Activated B cell treated with CpG ODN at 0.5 μM for 24 hours (primary cell): ENCODE results near the gene SMIM33. TPM values are rescaled to one million over a fixed set of nuclear protein-coding genes. Genes with fewer than 3 reads are reported as not detected.

Experiments used
- ATAC-seq: fragments of 200-7000 bp; cut with Tn5 transposase; one replicate; pipeline ENCODE4 v1.10.0; 2021; ENCODE audit warnings: low read depth, mild to moderate bottlenecking, moderate library complexity
- CTCF ChIA-PET: fragments of 350-600 bp; sonication (Branson Sonifier 250); formaldehyde crosslinking; loops from one replicate; lab custom pipeline; 2021; ENCODE audit warnings: antibody characterized with exemption; lab: Charles Lee
- POLR2A ChIA-PET: fragments of 350-600 bp; sonication (Branson Sonifier 250); formaldehyde crosslinking; loops from one replicate; lab custom pipeline; 2021; ENCODE audit warnings: antibody characterized with exemption; lab: Charles Lee
- DNase-seq: peaks from one replicate; pipeline ENCODE4 v3.0.0; 2022
- H3K27ac Mint-ChIP-seq: one replicate; pipeline ENCODE4 v1.8.0; 2020; ENCODE audit warnings: mixed read lengths
- H3K27me3 Mint-ChIP-seq: one replicate; pipeline ENCODE4 v1.8.0; 2021; ENCODE audit warnings: mixed read lengths
- H3K36me3 Mint-ChIP-seq: one replicate; pipeline ENCODE4 v1.8.0; 2021; ENCODE audit warnings: low read depth, mixed read lengths
- H3K4me1 Mint-ChIP-seq: one replicate; pipeline ENCODE4 v1.8.0; 2021; ENCODE audit warnings: mixed read lengths
- H3K4me3 Mint-ChIP-seq: one replicate; pipeline ENCODE4 v1.8.0; 2020; ENCODE audit warnings: mild to moderate bottlenecking, mixed read lengths
- H3K9me3 Mint-ChIP-seq: one replicate; pipeline ENCODE4 v1.8.0; 2020; ENCODE audit warnings: mixed read lengths
- intact Hi-C: fragments of 100-400 bp; cut with micrococcal nuclease; formaldehyde crosslinking; loops from one replicate; pipeline ENCODE4 v1.15.1; 2024
- total RNA-seq: library from RNA; stranded (reverse); gene quantifications from 2 replicates; pipeline ENCODE4 v1.2.3, GENCODE V29; 2022
- TF ChIP-seq, protein P1 (sequence below): fragments of 200-600 bp; IDR thresholded peaks from one replicate; pipeline ENCODE4 v1.8.0; 2022; ENCODE audit warnings: antibody characterized with exemption, mild to moderate bottlenecking

SMIM33 gene
- total RNA-seq, 1 donor from 2014 or later = not detected

DNA sequence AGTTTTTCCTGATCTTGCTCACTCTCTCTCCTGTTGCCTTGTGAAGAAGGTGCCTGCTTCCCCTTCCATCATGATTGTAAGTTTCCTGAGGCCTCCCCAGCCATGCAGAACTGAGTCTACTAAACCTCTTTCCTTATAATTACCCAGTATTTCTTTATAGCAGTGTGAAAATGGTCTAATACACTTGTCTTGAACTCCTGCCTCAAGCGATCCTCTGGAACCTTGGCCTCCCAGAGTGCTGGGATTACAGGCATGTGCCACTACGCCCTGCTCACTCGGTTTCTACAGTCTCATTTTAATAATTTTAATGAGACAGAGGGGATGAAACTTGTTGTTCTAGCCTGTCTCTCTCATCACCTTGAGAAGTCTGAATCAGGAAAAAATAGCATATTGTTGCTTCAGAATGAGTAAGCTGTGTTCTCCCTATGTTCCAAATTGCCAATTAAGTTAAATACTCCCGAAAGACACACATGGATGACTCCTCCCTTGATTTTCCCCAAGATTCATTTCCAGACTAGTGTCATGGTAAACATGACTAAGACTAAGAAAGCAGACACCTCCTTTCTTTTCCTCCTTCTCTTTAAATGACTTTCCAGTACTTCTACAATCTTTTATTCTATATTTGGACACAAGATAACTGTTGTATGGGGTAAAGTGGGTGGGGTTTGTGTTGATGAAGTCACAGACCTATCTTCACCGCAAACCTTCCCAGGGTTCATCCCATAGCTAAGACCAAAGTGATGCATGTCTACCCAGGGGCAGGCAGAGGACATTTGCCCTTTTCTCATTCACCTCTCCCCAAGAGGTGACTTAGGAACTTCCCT is 23.6 kb upstream of the SMIM33 start:
- ChIA-PET CTCF (no interaction called here), POLR2A (interaction anchor here (0.7 kb wide), 1 partner anchor 9 kb away, joined by 4 read pairs; no protein-coding TSS in a partner anchor)
- Mint-ChIP-seq H3K36me3 (no peaks in the 10 kb centered on the region), H3K4me3 (no peak overlapping the region), H3K27ac (no peak overlapping the region), H3K4me1 (no peaks in the 10 kb centered on the region), H3K27me3 (no peaks in the 10 kb centered on the region), H3K9me3 (no peaks in the 10 kb centered on the region)
- DNase-seq (no peak), ATAC-seq (no peak)
- TF ChIP-seq, protein P1, sequence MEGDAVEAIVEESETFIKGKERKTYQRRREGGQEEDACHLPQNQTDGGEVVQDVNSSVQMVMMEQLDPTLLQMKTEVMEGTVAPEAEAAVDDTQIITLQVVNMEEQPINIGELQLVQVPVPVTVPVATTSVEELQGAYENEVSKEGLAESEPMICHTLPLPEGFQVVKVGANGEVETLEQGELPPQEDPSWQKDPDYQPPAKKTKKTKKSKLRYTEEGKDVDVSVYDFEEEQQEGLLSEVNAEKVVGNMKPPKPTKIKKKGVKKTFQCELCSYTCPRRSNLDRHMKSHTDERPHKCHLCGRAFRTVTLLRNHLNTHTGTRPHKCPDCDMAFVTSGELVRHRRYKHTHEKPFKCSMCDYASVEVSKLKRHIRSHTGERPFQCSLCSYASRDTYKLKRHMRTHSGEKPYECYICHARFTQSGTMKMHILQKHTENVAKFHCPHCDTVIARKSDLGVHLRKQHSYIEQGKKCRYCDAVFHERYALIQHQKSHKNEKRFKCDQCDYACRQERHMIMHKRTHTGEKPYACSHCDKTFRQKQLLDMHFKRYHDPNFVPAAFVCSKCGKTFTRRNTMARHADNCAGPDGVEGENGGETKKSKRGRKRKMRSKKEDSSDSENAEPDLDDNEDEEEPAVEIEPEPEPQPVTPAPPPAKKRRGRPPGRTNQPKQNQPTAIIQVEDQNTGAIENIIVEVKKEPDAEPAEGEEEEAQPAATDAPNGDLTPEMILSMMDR = no peak
- intact Hi-C loops = no loop called here

DNA sequence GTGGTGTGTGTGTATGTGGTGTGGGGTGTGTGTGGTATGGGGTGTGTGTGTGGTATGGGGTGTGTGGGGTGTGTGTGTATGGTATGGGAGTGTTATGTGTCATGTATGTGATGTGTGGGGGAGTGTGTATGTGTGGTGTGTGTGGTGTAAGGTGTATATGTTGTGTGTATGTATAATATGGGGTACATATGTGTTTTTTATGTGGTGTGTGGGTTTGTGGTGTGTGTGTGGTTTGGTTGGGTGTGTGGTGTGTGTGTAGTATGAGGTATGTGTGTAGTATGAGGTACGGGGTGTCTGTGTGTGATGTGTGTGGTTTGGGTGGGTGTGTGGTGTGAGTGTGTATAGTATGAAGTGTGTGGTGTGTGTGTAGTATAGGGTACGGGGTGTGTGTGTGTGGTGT is 19.6 kb upstream of the SMIM33 start:
- CTCF ChIA-PET = no interaction called here
- H3K4me3 Mint-ChIP-seq = no peak overlapping the region
- TF ChIP-seq, protein P1 = no peak
- intact Hi-C loops = no loop called here
- H3K4me1 Mint-ChIP-seq = peaks cover 12% of the 10 kb centered on the region
- POLR2A ChIA-PET = no interaction called here
- H3K9me3 Mint-ChIP-seq = no peaks in the 10 kb centered on the region
- ATAC-seq (no peak), DNase-seq (no peak)
- no peaks in the 10 kb centered on the region for H3K27me3 Mint-ChIP-seq
- no peak overlapping the region for H3K27ac Mint-ChIP-seq
- no peaks in the 10 kb centered on the region for H3K36me3 Mint-ChIP-seq

DNA sequence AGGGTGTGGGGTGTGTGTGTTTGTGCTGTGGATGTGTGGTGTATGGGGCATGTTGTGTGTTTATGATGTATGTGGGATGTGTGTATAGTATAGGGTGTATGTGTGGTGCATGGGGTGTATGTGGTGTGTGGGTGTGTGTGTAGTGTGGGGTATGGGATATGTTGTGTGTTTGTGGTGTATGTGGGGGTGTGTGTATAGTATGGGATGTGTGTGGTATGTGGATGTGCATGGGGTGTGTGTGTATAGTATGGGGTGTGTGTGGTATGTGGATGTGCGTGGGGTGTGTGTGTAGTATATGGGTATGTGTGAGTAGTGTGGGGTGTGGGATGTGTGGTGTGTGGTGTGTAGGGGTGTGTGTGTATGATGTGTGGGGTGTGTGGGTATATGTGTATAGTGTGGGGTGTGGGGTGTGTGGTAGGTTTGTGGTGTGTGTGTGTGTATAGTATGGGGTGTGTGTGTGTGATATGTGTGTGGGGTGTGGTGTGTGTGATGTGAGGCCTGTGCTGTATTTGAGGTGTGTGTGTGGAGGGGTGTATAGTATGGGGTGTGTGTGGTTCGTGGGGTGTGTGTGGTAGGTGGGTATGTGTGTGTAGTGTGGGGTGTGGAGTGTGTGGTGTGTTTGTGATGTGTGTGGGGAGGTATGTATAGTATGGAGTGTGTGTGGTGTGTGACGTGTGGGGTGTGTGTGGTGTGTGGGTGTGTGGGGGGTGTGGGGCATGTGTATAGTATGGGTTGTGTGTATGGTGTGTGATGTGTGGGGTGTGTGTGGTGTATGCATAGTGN is 18.7 kb upstream of the SMIM33 start:
- H3K9me3 Mint-ChIP-seq = no peaks in the 10 kb centered on the region
- H3K4me1 Mint-ChIP-seq = peaks cover 12% of the 10 kb centered on the region
- intact Hi-C loops = no loop called here
- TF ChIP-seq, protein P1 = no peak
- H3K4me3 Mint-ChIP-seq = no peak overlapping the region
- no peak overlapping the region for H3K27ac Mint-ChIP-seq
- DNase-seq (no peak), ATAC-seq (no peak)
- no peaks in the 10 kb centered on the region for H3K27me3 Mint-ChIP-seq
- no peaks in the 10 kb centered on the region for H3K36me3 Mint-ChIP-seq
- CTCF ChIA-PET = no interaction called here
- POLR2A ChIA-PET = no interaction called here

DNA sequence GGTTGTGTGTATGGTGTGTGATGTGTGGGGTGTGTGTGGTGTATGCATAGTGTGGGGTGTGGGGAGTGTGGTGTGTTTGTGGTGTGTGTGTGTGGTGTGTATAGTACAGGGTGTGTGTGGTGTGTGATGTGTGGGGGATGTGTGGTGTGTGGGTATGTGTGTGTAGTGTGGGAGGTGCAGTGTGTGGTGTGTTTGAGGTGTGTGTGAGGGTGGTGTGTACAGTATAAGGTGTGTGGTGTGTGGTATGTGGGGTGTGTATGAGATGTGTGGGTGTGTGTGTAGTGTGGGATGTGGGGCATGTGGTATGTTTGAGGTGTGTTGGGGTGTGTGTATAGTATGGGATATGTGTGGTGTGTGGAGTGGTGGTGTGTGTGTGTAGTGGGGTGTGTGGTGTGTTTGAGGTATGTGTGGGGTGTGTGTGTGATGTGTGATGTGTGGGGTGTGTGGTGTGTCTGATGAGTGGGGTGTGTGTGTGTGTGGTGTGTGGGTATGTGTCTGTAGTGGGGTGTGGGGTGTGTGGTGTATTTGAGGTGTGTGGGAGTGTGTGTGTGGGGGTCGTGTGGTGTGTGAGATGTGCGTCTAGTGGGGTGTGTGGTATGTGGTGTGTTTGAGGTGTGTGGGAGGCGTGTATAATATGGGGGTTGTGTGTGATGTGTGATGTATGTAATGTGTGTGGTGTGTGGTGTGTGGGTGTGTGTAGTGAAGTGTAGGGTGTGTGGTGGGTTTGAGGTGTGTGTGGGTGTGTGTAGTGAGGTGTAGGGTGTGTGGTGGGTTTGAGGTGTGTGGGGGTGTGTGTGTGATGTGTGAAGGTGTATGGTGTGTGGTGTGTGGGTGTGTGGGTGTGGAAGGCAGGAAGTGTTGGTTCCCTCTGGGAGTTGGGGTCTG is 16.9 kb upstream of the SMIM33 start:
- DNase-seq = no peak
- TF ChIP-seq, protein P1 = no peak
- H3K36me3 Mint-ChIP-seq = no peaks in the 10 kb centered on the region
- peak; percentile 28 for ATAC-seq
- ChIA-PET CTCF (no interaction called here), POLR2A (no interaction called here)
- no peaks in the 10 kb centered on the region for H3K27me3 Mint-ChIP-seq
- no peak overlapping the region for H3K27ac Mint-ChIP-seq
- no peak overlapping the region for H3K4me3 Mint-ChIP-seq
- H3K9me3 Mint-ChIP-seq = no peaks in the 10 kb centered on the region
- intact Hi-C loops = no loop called here
- peaks cover 13% of the 10 kb centered on the region for H3K4me1 Mint-ChIP-seq
